Gastrocnemius medialis (tissue), 4 donors: ENCODE measurements around the gene GRIK2. TPM values are rescaled to one million over a fixed set of nuclear protein-coding genes. Genes with fewer than 3 reads are reported as not detected.

Source experiments
- ATAC-seq, 2 donors: fragments of 150-250 bp; one replicate each; pipeline ENCODE4 v1.9.1; 2016
- DNase-seq, 2 donors: peaks; one replicate each; pipeline ENCODE4 v3.0.0-alpha.2; 2019
- H3K27ac ChIP-seq, 4 donors: fragments of 200-600 bp; sonication (generic); 1 replicate in 1 of 4; 2 replicates in 3 of 4; pipeline ENCODE4 v1.5.1; 2016 to 2018; ENCODE audit warnings: mild to moderate bottlenecking in 2 of 4, moderate library complexity in 1 of 4
- H3K27me3 ChIP-seq, 3 donors: fragments of 200-600 bp; sonication (generic) in 2 of 3; 1 replicate in 1 of 3; 2 replicates in 2 of 3; pipeline versions ENCODE4 v1.5.1 to v1.6.0; 2016 to 2019; ENCODE audit warnings: mild to moderate bottlenecking in 1 of 3, moderate library complexity in 1 of 3
- H3K36me3 ChIP-seq, 2 donors: fragments of 200-600 bp; sonication (generic) in 1 of 2; one replicate each; pipeline ENCODE4 v1.5.1; 2017 to 2018
- H3K4me1 ChIP-seq, 2 donors: fragments of 200-600 bp; sonication (generic) in 1 of 2; one replicate each; pipeline ENCODE4 v1.5.1; 2016 to 2017; ENCODE audit warnings: mild to moderate bottlenecking in 2 of 2
- H3K4me3 ChIP-seq, 4 donors: fragments of 200-600 bp; sonication (generic) in 3 of 4; 1 replicate in 1 of 4; 2 replicates in 3 of 4; pipeline ENCODE4 v1.5.1; 2016 to 2019; ENCODE audit warnings: mild to moderate bottlenecking in 2 of 4
- H3K9me3 ChIP-seq, 3 donors: fragments of 200-600 bp; sonication (generic) in 2 of 3; 1 replicate in 1 of 3; 2 replicates in 2 of 3; pipeline ENCODE4 v1.5.1; 2016 to 2019
- POLR2A ChIP-seq, 2 donors: fragments of 450-650 bp; IDR thresholded peaks; one replicate each; pipeline ENCODE4 v1.6.1; 2017; ENCODE audit warnings: antibody characterized with exemption in 2 of 2, mild to moderate bottlenecking in 2 of 2, moderate library complexity in 2 of 2
- in situ Hi-C, 4 donors: fragments of 200-750 bp; cut with MboI; loops; one replicate each; pipeline versions ENCODE4 v1.15.0 to v1.8.0; 2017; ENCODE audit warnings: low sequenced_read_pairs in 4 of 4
- intact Hi-C: fragments of 100-400 bp; cut with DNase I; formaldehyde crosslinking; loops from one replicate; pipeline ENCODE4 v1.15.1; 2023; ENCODE audit warnings: low total_unique reads
- total RNA-seq, 4 donors: library from RNA; depleted of rRNA; stranded (reverse); fragments of >200 nt; gene quantifications; one replicate each; pipeline versions ENCODE4 v1.1.0 to v1.2.3, GENCODE V29; 2016
- TF ChIP-seq, protein P1 (sequence below), 5 experiments: fragments of 450-650 bp in 3 of 5; fragments of 200-600 bp in 2 of 5; sonication (generic) in 2 of 5; IDR thresholded peaks in 4 of 5; conservative IDR thresholded peaks in 1 of 5; 1 replicate in 4 of 5; 2 replicates in 1 of 5; pipeline ENCODE4 v1.5.1; 2016 to 2019; ENCODE audit warnings: antibody characterized with exemption in 5 of 5, mild to moderate bottlenecking in 3 of 5, moderate library complexity in 3 of 5

Gene GRIK2
- total RNA-seq, 4 donors from 2014 or later = 0.39 to 5.1 (median 0.79) TPM

GRCh38 chr6:101434601-101435000, 41.1 kb downstream of the GRIK2 start:
- intact Hi-C loops (no loop called here), in situ Hi-C loops (no loop called here)
- TF ChIP-seq POLR2A (IDR thresholded peaks at IDR 0.05) = no peak
- TF ChIP-seq, protein P1, sequence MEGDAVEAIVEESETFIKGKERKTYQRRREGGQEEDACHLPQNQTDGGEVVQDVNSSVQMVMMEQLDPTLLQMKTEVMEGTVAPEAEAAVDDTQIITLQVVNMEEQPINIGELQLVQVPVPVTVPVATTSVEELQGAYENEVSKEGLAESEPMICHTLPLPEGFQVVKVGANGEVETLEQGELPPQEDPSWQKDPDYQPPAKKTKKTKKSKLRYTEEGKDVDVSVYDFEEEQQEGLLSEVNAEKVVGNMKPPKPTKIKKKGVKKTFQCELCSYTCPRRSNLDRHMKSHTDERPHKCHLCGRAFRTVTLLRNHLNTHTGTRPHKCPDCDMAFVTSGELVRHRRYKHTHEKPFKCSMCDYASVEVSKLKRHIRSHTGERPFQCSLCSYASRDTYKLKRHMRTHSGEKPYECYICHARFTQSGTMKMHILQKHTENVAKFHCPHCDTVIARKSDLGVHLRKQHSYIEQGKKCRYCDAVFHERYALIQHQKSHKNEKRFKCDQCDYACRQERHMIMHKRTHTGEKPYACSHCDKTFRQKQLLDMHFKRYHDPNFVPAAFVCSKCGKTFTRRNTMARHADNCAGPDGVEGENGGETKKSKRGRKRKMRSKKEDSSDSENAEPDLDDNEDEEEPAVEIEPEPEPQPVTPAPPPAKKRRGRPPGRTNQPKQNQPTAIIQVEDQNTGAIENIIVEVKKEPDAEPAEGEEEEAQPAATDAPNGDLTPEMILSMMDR (IDR thresholded peaks at IDR 0.05 in 4 of 5, conservative IDR thresholded peaks at IDR 0.05 in 1 of 5) = no peak
- DNase-seq = no peak
- Histone ChIP-seq H3K4me1 (no peaks in the 10 kb centered on the region), H3K27ac (no peak overlapping the region), H3K9me3 (no peaks in the 10 kb centered on the region), H3K4me3 (no peak overlapping the region), H3K27me3 (no peaks in the 10 kb centered on the region), H3K36me3 (no peaks in the 10 kb centered on the region)
- no peak for ATAC-seq

DNA sequence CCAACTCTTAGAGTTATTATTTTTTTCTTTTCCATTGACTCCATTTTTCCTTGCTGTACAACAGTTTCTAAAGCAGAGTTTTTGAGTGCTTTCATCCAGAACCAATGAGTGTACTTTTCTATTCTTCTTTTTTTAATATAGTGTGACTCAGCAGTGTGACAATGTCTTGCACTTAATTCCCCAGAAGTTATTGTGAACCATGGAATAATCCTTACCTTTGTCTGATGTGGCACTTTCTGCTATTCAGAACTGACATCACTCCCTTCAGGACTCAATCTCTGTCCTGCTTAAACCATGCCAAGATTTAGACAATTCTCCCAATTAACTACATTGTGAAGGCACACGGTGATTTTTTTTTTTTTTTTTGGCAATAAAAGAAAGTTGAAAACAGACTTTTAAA, 41.5 kb downstream of the GRIK2 start:
- no peaks in the 10 kb centered on the region for H3K4me1 ChIP-seq
- H3K36me3 ChIP-seq = no peaks in the 10 kb centered on the region
- intact Hi-C loops (no loop called here), in situ Hi-C loops (no loop called here)
- no peaks in the 10 kb centered on the region for H3K9me3 ChIP-seq
- ATAC-seq (no peak), DNase-seq (no peak)
- H3K27ac ChIP-seq = no peak overlapping the region
- H3K27me3 ChIP-seq = no peaks in the 10 kb centered on the region
- TF ChIP-seq, protein P1 (IDR thresholded peaks at IDR 0.05 in 4 of 5, conservative IDR thresholded peaks at IDR 0.05 in 1 of 5) = no peak
- no peak for TF ChIP-seq POLR2A (IDR thresholded peaks at IDR 0.05)
- H3K4me3 ChIP-seq = no peak overlapping the region

DNA sequence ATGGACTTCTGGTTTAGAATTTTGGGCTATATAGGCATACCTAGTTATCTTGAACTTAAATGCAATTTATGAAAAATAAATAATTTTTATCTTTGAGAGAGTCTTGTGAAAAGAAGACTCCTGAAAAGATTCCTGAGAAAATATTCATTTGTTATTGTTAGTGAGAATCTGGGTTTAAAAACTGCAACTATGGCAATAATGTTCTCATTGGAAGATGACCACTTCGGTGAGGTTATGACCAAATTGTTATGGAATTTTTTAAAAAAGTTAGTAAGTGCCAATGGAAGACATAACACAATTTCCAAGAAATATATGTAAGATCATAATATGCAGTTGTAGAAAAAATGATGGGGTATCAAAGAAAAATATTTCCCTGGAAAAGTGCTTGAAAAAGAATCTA, 46.3 kb downstream of the GRIK2 start:
- TF ChIP-seq, protein P1 (IDR thresholded peaks at IDR 0.05 in 4 of 5, conservative IDR thresholded peaks at IDR 0.05 in 1 of 5) = no peak
- no peak for TF ChIP-seq POLR2A (IDR thresholded peaks at IDR 0.05)
- in situ Hi-C loops = no loop called here
- H3K9me3 ChIP-seq = no peaks in the 10 kb centered on the region
- no peaks in the 10 kb centered on the region for H3K36me3 ChIP-seq
- intact Hi-C loops = no loop called here
- DNase-seq (no peak), ATAC-seq (no peak)
- no peak overlapping the region for H3K4me3 ChIP-seq
- H3K27ac ChIP-seq = no peak overlapping the region
- H3K27me3 ChIP-seq = no peaks in the 10 kb centered on the region
- no peaks in the 10 kb centered on the region for H3K4me1 ChIP-seq

DNA sequence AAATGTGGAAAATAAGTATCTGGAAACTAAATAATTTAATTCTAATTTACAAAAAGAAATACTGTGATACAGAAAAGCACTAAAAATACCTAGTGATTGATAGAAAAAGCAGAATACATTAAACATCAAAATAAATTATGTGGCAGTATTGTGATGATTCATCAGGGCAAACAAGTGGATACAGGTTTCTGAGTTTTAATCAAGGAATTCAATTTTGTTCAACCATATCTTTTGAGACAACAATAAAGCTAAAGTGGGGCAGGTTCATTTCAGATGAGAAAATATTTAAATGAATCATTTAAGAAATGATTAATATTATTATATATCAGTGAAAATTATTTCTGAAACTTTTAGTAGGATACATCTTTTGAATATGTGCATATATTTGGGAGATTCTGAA, 49.8 kb downstream of the GRIK2 start:
- DNase-seq = no peak
- Histone ChIP-seq H3K27ac (no peak overlapping the region), H3K4me1 (no peaks in the 10 kb centered on the region), H3K9me3 (no peaks in the 10 kb centered on the region), H3K4me3 (no peak overlapping the region), H3K27me3 (no peaks in the 10 kb centered on the region), H3K36me3 (no peaks in the 10 kb centered on the region)
- no peak for ATAC-seq
- TF ChIP-seq, protein P1 (IDR thresholded peaks at IDR 0.05 in 4 of 5, conservative IDR thresholded peaks at IDR 0.05 in 1 of 5) = no peak
- in situ Hi-C loops = no loop called here
- intact Hi-C loops = no loop called here

DNA sequence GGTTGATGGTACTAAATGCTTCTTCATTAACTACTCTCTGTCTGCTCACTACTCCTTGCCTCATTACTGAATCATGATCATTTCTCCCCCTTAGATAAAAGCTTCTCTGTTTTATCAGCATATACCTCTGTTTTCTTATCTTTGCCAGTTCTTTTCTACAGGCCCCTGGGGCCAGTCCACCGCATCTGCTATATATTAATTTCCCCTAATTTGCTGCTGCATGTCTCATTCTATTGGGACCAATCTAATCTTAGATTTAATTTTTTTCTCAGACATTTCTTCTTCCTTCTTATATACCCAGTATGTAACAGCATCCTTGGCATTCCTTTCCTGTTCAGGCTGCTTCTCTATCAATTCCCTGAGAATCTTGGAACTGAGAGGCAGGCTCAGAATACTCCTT, 51.2 kb downstream of the GRIK2 start:
- intact Hi-C loops = no loop called here
- H3K27me3 ChIP-seq = no peaks in the 10 kb centered on the region
- DNase-seq = no peak

More for the DNA sequence above, 51.2 kb downstream of the GRIK2 start:
- H3K27ac ChIP-seq = no peak overlapping the region
- in situ Hi-C loops = no loop called here
- no peaks in the 10 kb centered on the region for H3K9me3 ChIP-seq
- H3K4me3 ChIP-seq = no peak overlapping the region
- H3K36me3 ChIP-seq = no peaks in the 10 kb centered on the region
- ATAC-seq = no peak
- TF ChIP-seq, protein P1 (IDR thresholded peaks at IDR 0.05 in 4 of 5, conservative IDR thresholded peaks at IDR 0.05 in 1 of 5) = no peak
- TF ChIP-seq POLR2A (IDR thresholded peaks at IDR 0.05) = no peak
- no peaks in the 10 kb centered on the region for H3K4me1 ChIP-seq
